ENCODE measurements around the gene LONP1.

- TF ChIP-seq CTCF (IDR thresholded peaks at IDR 0.05) (no peak), EZH2 (IDR thresholded peaks at IDR 0.05) (no peak), EZH2phosphoT487 (IDR thresholded peaks at IDR 0.05) (no peak)
Observed at GRCh38 chr19:5643060-5643459, 76.9 kb downstream of the LONP1 start.
